ENCODE measurements around the gene CCNF.

CCNF gene

GRCh38 chr16:2447920-2448583, 18.8 kb downstream of the CCNF start:
- Histone ChIP-seq H3K9me3 (ENCODE audit: control insufficient read depth, low read length) (no peaks in the 10 kb centered on the region), H3K9ac (ENCODE audit: low read length) (no peak overlapping the region), H3K4me1 (ENCODE audit: control insufficient read depth, insufficient read depth, low read length) (peaks cover 8% of the 10 kb centered on the region), H3K27me3 (replicated peaks; ENCODE audit: control insufficient read depth, insufficient read depth, low read length) (no peaks in the 10 kb centered on the region), H3K4me3 (ENCODE audit: low read length) (no peak overlapping the region), H3K36me3 (ENCODE audit: control insufficient read depth, insufficient read depth, low read length, severe bottlenecking) (peaks cover 9% of the 10 kb centered on the region)
- no peak for DNase-seq (ENCODE audit: low read depth)

- no peaks in the 10 kb centered on the region for H3K27me3 ChIP-seq (replicated peaks; ENCODE audit: control insufficient read depth, insufficient read depth, low read length)
- H3K4me1 ChIP-seq (ENCODE audit: control insufficient read depth, insufficient read depth, low read length) = peaks cover 8% of the 10 kb centered on the region
- DNase-seq (ENCODE audit: low read depth) = no peak
- H3K9ac ChIP-seq (ENCODE audit: low read length) = no peak overlapping the region
- H3K4me3 ChIP-seq (ENCODE audit: low read length) = no peak overlapping the region
- H3K9me3 ChIP-seq (ENCODE audit: control insufficient read depth, low read length) = no peaks in the 10 kb centered on the region
- peaks cover 9% of the 10 kb centered on the region for H3K36me3 ChIP-seq (ENCODE audit: control insufficient read depth, insufficient read depth, low read length, severe bottlenecking)
These were observed 19.9 kb downstream of the CCNF start for GRCh38 chr16:2449118-2449517.

- peaks cover 5% of the 10 kb centered on the region for H3K36me3 ChIP-seq (ENCODE audit: control insufficient read depth, insufficient read depth, low read length, severe bottlenecking)
These were observed 21.3 kb downstream of the CCNF start for GRCh38 chr16:2450535-2450934.

GRCh38 chr16:2450975-2451381, 21.7 kb downstream of the CCNF start:
- H3K36me3 ChIP-seq (ENCODE audit: control insufficient read depth, insufficient read depth, low read length, severe bottlenecking) = peaks cover 5% of the 10 kb centered on the region
- H3K9me3 ChIP-seq (ENCODE audit: control insufficient read depth, low read length) = no peaks in the 10 kb centered on the region
- H3K4me3 ChIP-seq (ENCODE audit: low read length) = no peak overlapping the region
- no peak overlapping the region for H3K9ac ChIP-seq (ENCODE audit: low read length)
- DNase-seq (ENCODE audit: low read depth) = no peak
- H3K4me1 ChIP-seq (ENCODE audit: control insufficient read depth, insufficient read depth, low read length) = peaks cover 8% of the 10 kb centered on the region
- no peaks in the 10 kb centered on the region for H3K27me3 ChIP-seq (replicated peaks; ENCODE audit: control insufficient read depth, insufficient read depth, low read length)

More at GRCh38 chr16:2450535-2450934, 21.3 kb downstream of the CCNF start:
- DNase-seq (ENCODE audit: low read depth) = no peak
- Histone ChIP-seq H3K9me3 (ENCODE audit: control insufficient read depth, low read length) (no peaks in the 10 kb centered on the region), H3K9ac (ENCODE audit: low read length) (no peak overlapping the region), H3K4me1 (ENCODE audit: control insufficient read depth, insufficient read depth, low read length) (peaks cover 8% of the 10 kb centered on the region), H3K27me3 (replicated peaks; ENCODE audit: control insufficient read depth, insufficient read depth, low read length) (no peaks in the 10 kb centered on the region), H3K4me3 (ENCODE audit: low read length) (no peak overlapping the region)

- H3K4me3 ChIP-seq (ENCODE audit: low read length) = no peak overlapping the region
- H3K9me3 ChIP-seq (ENCODE audit: control insufficient read depth, low read length) = no peaks in the 10 kb centered on the region
- H3K27me3 ChIP-seq (replicated peaks; ENCODE audit: control insufficient read depth, insufficient read depth, low read length) = no peaks in the 10 kb centered on the region
- DNase-seq (ENCODE audit: low read depth) = no peak
- H3K4me1 ChIP-seq (ENCODE audit: control insufficient read depth, insufficient read depth, low read length) = peaks cover 8% of the 10 kb centered on the region
- H3K9ac ChIP-seq (ENCODE audit: low read length) = no peak overlapping the region
- no peaks in the 10 kb centered on the region for H3K36me3 ChIP-seq (ENCODE audit: control insufficient read depth, insufficient read depth, low read length, severe bottlenecking)
These were observed 22.6 kb downstream of the CCNF start for GRCh38 chr16:2451851-2452320.

- H3K9me3 ChIP-seq (ENCODE audit: control insufficient read depth, low read length) = no peaks in the 10 kb centered on the region
- H3K9ac ChIP-seq (ENCODE audit: low read length) = no peak overlapping the region
- no peaks in the 10 kb centered on the region for H3K36me3 ChIP-seq (ENCODE audit: control insufficient read depth, insufficient read depth, low read length, severe bottlenecking)
- H3K27me3 ChIP-seq (replicated peaks; ENCODE audit: control insufficient read depth, insufficient read depth, low read length) = no peaks in the 10 kb centered on the region
- no peak overlapping the region for H3K4me3 ChIP-seq (ENCODE audit: low read length)
- DNase-seq (ENCODE audit: low read depth) = no peak
- H3K4me1 ChIP-seq (ENCODE audit: control insufficient read depth, insufficient read depth, low read length) = peaks cover 8% of the 10 kb centered on the region
These were observed 23.4 kb downstream of the CCNF start for GRCh38 chr16:2452650-2453049.

- no peak overlapping the region for H3K4me3 ChIP-seq (ENCODE audit: low read length)
- H3K36me3 ChIP-seq (ENCODE audit: control insufficient read depth, insufficient read depth, low read length, severe bottlenecking) = no peaks in the 10 kb centered on the region
- no peak overlapping the region for H3K9ac ChIP-seq (ENCODE audit: low read length)
- H3K4me1 ChIP-seq (ENCODE audit: control insufficient read depth, insufficient read depth, low read length) = peaks cover 5% of the 10 kb centered on the region
- H3K9me3 ChIP-seq (ENCODE audit: control insufficient read depth, low read length) = no peaks in the 10 kb centered on the region
- DNase-seq (ENCODE audit: low read depth) = no peak
- H3K27me3 ChIP-seq (replicated peaks; ENCODE audit: control insufficient read depth, insufficient read depth, low read length) = no peaks in the 10 kb centered on the region
These were observed 26.0 kb downstream of the CCNF start for GRCh38 chr16:2455081-2455845.

- DNase-seq (ENCODE audit: low read depth) = no peak
- Histone ChIP-seq H3K36me3 (ENCODE audit: control insufficient read depth, insufficient read depth, low read length, severe bottlenecking) (no peaks in the 10 kb centered on the region), H3K4me1 (ENCODE audit: control insufficient read depth, insufficient read depth, low read length) (peaks cover 8% of the 10 kb centered on the region)
These were observed 27.4 kb downstream of the CCNF start for GRCh38 chr16:2456551-2457153.

GRCh38 chr16:2457267-2457666, 28.0 kb downstream of the CCNF start:
- DNase-seq (ENCODE audit: low read depth) = no peak

More at GRCh38 chr16:2456551-2457153, 27.4 kb downstream of the CCNF start:
- no peak overlapping the region for H3K9ac ChIP-seq (ENCODE audit: low read length)
- no peak overlapping the region for H3K4me3 ChIP-seq (ENCODE audit: low read length)
- H3K9me3 ChIP-seq (ENCODE audit: control insufficient read depth, low read length) = no peaks in the 10 kb centered on the region
- H3K27me3 ChIP-seq (replicated peaks; ENCODE audit: control insufficient read depth, insufficient read depth, low read length) = no peaks in the 10 kb centered on the region

GRCh38 chr16:2457946-2458345, 28.7 kb downstream of the CCNF start:
- Histone ChIP-seq H3K9me3 (ENCODE audit: control insufficient read depth, low read length) (no peaks in the 10 kb centered on the region), H3K27me3 (replicated peaks; ENCODE audit: control insufficient read depth, insufficient read depth, low read length) (no peaks in the 10 kb centered on the region), H3K9ac (ENCODE audit: low read length) (no peak overlapping the region), H3K4me3 (ENCODE audit: low read length) (no peak overlapping the region), H3K4me1 (ENCODE audit: control insufficient read depth, insufficient read depth, low read length) (peaks cover 8% of the 10 kb centered on the region), H3K36me3 (ENCODE audit: control insufficient read depth, insufficient read depth, low read length, severe bottlenecking) (no peaks in the 10 kb centered on the region)
- no peak for DNase-seq (ENCODE audit: low read depth)

More at GRCh38 chr16:2457267-2457666, 28.0 kb downstream of the CCNF start:
- H3K4me1 ChIP-seq (ENCODE audit: control insufficient read depth, insufficient read depth, low read length) = peaks cover 8% of the 10 kb centered on the region
- no peaks in the 10 kb centered on the region for H3K9me3 ChIP-seq (ENCODE audit: control insufficient read depth, low read length)
- H3K9ac ChIP-seq (ENCODE audit: low read length) = no peak overlapping the region
- H3K4me3 ChIP-seq (ENCODE audit: low read length) = no peak overlapping the region
- no peaks in the 10 kb centered on the region for H3K36me3 ChIP-seq (ENCODE audit: control insufficient read depth, insufficient read depth, low read length, severe bottlenecking)
- no peaks in the 10 kb centered on the region for H3K27me3 ChIP-seq (replicated peaks; ENCODE audit: control insufficient read depth, insufficient read depth, low read length)

GRCh38 chr16:2458887-2459646, 29.8 kb downstream of the CCNF start:
- DNase-seq (ENCODE audit: low read depth) = no peak
- peak overlapping the region; percentile 87 for H3K4me3 ChIP-seq (ENCODE audit: low read length)

More at GRCh38 chr16:2458887-2459646, 29.8 kb downstream of the CCNF start:
- Histone ChIP-seq H3K4me1 (ENCODE audit: control insufficient read depth, insufficient read depth, low read length) (peaks cover 13% of the 10 kb centered on the region), H3K27me3 (replicated peaks; ENCODE audit: control insufficient read depth, insufficient read depth, low read length) (no peaks in the 10 kb centered on the region), H3K9me3 (ENCODE audit: control insufficient read depth, low read length) (no peaks in the 10 kb centered on the region), H3K36me3 (ENCODE audit: control insufficient read depth, insufficient read depth, low read length, severe bottlenecking) (no peaks in the 10 kb centered on the region), H3K9ac (ENCODE audit: low read length) (peak overlapping the region; percentile 81)

All from adipocyte (in vitro differentiated cells).